GM12874 (cell line): ENCODE data around the gene SAMD3.

Experiments
- TF ChIP-seq, protein P1 (sequence below): IDR thresholded peaks from 2 replicates; pipeline ENCODE4 v1.5.1; 2011; ENCODE audit warnings: low read depth, mild to moderate bottlenecking, control low read depth, low read length, moderate library complexity; ENCODE audit not compliant: insufficient read depth

SAMD3 gene

DNA sequence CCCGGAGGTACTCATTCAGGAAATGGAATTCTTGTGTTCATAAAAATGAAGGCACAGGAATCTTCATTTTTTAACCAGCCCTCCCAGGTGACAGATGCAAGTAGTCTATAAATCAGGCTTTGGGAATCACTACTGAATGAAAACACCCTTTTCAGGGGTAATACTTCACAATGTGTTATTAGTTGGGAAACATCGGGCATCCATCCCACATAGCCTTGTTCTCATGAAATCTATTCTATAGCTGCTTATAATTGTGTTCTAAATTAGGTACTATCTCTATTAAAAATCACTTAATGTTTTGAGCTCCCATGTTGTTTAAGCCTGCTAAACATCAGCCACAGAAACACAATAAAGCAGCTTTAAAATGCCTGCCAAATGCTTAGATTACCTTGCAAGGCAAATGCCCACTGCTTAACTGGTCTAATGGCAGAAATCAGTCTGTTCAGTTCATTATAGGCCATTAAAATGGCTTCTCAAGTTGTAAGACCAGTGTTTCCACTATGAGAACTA is 109.5 kb downstream of the SAMD3 start:
- TF ChIP-seq, protein P1, sequence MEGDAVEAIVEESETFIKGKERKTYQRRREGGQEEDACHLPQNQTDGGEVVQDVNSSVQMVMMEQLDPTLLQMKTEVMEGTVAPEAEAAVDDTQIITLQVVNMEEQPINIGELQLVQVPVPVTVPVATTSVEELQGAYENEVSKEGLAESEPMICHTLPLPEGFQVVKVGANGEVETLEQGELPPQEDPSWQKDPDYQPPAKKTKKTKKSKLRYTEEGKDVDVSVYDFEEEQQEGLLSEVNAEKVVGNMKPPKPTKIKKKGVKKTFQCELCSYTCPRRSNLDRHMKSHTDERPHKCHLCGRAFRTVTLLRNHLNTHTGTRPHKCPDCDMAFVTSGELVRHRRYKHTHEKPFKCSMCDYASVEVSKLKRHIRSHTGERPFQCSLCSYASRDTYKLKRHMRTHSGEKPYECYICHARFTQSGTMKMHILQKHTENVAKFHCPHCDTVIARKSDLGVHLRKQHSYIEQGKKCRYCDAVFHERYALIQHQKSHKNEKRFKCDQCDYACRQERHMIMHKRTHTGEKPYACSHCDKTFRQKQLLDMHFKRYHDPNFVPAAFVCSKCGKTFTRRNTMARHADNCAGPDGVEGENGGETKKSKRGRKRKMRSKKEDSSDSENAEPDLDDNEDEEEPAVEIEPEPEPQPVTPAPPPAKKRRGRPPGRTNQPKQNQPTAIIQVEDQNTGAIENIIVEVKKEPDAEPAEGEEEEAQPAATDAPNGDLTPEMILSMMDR: no peak

DNA sequence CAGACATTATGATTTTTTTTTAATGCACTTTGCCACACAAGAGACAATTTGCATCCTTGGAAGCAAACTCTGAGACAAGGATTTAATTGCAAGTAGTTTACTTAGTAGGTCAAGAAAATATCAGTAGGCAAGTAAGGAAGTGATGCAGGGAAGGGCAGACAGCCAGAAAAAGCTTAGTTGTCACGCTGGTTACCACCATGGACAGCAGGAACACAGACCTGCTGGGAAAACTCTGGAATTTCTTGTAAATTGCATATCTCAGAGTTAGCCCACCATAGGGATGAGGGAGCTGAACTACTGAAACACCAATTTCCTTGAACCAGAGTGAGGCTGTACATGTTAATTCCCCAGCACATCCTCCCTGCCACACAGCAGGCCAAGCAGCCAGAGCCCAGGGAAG is 111.7 kb downstream of the SAMD3 start:
- TF ChIP-seq, protein P1: no peak

DNA sequence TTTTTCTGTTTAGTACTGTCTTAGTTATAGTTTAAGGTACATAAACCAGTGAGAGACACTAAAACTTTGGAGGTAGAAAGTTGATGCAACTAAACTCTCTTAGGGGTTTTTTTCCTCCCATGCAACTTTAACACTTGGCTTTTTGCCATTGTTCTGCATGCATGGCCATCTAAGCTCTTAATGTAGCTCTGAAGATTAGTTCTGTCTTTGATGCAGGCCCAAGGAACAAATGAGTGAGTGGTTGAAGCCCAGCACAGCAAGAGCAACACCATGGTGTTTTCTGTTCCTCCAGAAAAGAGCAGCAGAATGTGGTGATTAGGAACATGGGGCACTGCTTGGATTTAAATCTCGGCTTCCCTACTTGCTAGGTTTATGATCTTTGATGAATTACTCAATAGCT is 115.0 kb downstream of the SAMD3 start:
- TF ChIP-seq, protein P1: no peak

DNA sequence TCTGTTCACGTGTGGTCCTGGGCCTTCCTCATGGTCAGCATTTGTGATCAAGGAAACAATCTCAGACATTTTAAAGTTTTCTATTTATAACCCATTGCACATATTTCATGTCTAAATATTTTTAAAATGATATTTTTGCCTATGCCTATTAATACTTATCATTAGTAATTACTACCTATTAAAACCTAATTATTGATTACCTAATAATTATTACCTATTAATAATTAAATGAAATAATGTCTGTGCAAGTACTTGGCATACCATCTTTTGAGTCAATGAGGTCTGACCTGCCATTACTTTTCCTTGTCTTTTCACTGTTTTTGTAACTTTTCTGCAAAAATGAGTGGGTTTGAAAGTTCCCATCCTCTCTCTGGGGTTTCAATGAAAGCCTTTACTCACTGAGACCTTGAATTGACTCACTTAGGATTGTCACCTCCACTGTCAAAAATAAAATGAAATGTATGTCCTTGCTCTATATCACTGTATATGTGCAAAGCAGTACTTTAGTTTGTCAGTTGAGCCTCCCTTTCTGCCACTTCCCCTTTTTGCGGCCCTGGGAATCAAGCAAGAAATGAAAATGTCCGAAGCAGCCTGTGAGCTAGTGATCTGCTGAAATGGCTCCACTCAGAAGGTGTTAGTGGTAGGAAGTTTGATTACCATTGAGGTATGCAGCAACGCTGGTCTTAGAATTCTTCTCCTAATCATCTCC is 116.6 kb downstream of the SAMD3 start:
- TF ChIP-seq, protein P1: no peak

DNA sequence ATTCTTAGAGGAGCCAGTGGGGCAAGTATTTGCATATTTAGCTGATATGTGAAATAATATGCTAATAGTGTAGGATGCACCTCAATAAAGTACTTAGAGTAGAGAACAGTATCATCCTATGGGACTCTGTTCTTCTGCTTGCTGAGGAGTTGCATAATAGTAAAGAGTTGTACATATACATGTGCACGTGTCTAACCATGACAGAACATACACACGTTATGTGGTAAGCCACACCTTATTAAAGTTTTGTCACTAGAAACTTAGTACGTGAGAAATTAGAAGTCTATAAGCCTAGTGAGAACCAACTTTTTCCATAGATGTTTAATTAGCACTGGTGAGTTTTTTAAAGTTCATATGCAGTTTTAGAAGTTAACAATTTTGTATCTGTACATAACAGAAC is 123.6 kb downstream of the SAMD3 start:
- TF ChIP-seq, protein P1: no peak

DNA sequence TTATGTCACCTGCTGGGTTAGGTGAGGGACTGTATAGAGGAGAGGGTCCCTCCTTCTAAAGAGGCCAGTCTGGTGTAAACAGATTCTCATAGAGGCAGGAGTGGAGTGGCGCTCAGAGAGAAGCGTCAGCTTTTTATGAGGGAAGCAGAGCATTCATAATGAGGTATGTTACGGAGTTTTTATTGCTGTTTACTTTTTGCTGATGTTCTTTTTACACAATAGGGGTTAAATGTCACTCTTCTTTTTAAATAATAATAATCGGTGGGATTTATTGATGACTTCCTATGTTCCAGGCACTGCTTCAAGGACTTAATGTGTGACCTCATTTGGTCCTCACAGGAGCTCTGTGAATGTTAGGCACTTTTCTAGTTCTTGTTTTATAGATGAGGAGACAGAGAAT is 124.4 kb downstream of the SAMD3 start:
- TF ChIP-seq, protein P1: no peak
